A673 (cell line): ENCODE measurements around the gene RNF141.

Experiments
- CTCF ChIP-seq: fragments of 300-800, 200-600 bp; sonication (generic); conservative IDR thresholded peaks from 2 replicates; pipeline ENCODE4 v1.5.1; 2017; ENCODE audit warnings: low read depth, mild to moderate bottlenecking, antibody characterized with exemption, low read length, moderate library complexity, mixed read lengths
- EZH2 ChIP-seq: fragments of 200-600 bp; sonication (generic); IDR thresholded peaks from 2 replicates; pipeline ENCODE4 v1.6.1; 2017; ENCODE audit warnings: borderline replicate concordance, low read depth, mild to moderate bottlenecking, mixed read lengths, antibody characterized with exemption, low read length; ENCODE audit not compliant: poor library complexity, severe bottlenecking

DNA sequence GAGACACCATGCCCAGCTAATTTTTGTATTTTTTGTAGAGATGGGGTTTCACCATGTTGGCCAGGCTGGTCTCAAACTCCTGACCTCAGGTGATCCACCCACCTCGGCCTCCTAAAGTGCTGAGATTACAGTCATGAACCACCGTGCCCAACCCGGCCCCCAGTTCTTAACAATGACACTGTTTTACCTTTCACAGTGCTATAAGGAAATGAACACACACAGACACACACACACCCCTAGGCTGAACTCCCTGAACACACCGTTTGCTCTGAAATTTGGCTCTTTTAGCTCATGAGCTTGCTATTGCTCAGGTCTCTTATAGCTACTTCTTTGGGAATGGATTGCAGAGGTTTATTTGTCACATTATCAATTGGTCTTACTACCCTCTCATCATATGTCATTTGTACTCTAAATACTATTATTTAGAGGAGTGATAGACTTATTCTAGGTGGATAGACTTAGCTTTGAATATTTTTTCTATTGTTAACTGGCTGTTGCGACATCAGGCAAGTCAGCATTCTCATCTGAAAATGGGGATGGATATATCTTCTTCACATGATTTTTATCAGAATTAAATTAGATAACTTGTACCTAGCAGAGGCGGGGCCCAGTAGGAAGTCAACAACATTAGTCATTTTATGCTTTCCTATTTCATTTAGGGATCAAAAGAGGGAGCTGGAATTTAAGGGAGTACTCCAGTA, 25.4 kb upstream of the RNF141 start:
- TF ChIP-seq CTCF (no peak), EZH2 (no peak)
